HG02884 (cell line): Measurements from ENCODE around the gene PTPRQ.

ENCODE experiments used
- ATAC-seq: cut with Tn5 transposase; IDR thresholded peaks from one replicate; pipeline ENCODE4 v1.9.1; 2021; ENCODE audit warnings: mild to moderate bottlenecking, moderate library complexity; ENCODE audit not compliant: unreplicated experiment

The PTPRQ gene

DNA sequence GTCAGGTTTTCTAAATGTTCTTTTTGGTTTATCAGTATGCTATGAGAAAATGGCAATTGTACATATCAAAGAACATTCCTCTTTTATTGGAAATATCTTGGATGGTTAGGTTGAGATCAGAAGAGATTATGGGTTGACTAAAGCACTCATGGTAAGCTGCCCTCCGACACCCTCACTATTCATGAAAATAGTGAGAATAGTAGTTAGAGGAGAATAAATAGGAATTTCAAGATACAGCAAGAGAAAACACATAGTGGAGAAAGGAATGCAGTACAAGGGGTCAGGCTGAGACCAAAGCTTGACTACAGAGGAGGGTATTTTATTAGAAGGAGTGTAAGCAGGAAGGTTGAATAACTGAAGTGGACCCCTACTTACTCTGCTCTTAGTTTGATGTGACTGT, 112.5 kb downstream of the PTPRQ start:
- no peak for ATAC-seq

DNA sequence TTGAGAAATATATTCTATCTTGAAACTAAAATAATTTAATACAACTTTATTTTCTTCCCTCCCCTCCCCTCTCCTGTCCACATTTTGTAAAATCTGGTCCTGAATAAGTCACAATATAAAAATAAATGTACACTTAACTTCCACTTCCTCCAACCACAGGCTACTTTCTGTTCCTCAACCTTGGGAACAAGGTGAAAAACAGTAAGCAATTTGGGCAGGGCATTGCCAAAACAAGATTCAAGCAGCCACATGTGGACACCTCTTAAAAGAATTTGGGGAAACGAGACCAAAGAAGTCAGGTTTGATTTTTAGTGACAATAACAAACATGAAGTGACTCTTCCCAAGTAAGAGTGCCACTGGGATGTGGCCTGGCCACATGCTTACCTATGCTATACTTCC, 115.7 kb downstream of the PTPRQ start:
- no peak for ATAC-seq

GRCh38 chr12:80565271-80565670, 121.2 kb downstream of the PTPRQ start:
- ATAC-seq = no peak

DNA sequence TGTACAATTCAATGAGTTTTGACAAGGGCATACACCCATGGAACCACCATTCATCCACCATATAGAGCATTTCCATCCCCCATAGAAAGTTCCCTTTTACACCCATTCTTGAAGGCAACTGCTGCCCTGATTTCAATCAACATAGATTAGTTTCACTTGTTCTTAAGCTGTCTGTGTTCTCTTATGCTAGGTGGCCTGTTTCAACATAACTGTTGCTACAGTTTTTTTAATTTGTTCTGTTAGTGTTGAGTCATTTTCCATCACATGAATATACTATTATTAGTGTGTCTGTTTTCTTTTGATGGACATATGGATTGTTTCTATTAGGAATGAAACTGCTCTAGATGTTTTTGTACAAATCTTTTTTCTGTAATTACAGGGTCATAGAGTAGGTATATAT, 123.4 kb downstream of the PTPRQ start:
- ATAC-seq = no peak

DNA sequence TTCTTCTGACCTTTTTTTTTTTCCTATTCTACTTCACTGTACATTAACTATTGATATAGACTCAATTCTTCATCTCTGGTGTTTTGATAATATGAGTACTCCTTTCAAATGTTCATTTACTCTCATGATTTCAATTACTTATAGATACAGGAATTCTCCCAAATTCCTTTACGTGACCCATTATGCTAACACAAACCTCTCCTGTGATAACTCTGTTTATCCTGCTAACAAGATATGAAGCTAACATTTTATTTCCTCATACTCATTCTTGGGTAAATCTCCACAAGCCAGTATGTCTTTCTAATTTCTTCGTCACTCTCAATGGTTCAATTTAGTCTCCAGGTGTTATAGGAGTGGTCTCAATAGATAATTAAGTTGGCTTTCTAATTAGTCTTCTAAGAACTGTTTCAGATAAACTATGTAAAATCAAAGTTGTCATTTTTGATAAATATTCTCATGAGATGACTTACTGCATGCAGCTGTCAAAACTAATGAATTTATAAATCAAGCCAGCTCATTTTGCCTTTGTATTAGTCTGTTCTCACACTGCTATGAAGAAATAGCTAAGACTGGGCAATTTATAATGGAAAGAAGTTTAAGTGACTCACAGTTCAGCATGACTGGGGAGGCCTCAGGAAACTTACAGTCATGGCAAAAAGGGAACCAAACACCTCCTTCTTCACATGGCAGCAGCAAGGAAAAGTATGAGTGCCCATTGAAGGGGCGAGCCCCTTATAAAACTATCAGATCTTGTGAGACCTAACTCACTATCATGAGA, 132.8 kb downstream of the PTPRQ start:
- ATAC-seq = no peak

GRCh38 chr12:80580254-80580653, 136.2 kb downstream of the PTPRQ start:
- no peak for ATAC-seq

GRCh38 chr12:80581783-80582182, 137.7 kb downstream of the PTPRQ start:
- ATAC-seq = no peak

DNA sequence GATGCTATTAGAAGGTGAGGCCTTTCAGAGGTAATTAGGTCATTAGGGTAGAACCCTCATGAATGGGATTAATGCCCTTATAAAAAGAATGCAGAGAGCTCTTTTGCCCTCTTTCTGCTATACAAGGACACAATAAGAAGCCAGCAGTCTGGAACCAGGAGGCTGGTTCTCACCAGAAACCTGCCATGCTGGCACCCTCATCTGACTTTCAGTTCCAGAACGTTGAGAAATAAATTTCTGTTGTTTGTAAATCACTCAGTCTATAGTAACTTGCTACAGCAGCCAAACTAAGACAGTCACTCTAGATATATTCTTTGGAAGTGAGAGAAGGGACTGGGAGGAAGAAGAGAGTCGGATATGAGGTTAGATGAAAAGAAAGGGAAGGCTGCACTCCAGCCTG, 138.4 kb downstream of the PTPRQ start:
- no peak for ATAC-seq

- no peak for ATAC-seq
These were observed 145.0 kb downstream of the PTPRQ start for GRCh38 chr12:80589077-80589476.

- no peak for ATAC-seq
These were observed 146.1 kb downstream of the PTPRQ start for GRCh38 chr12:80590085-80590484.

DNA sequence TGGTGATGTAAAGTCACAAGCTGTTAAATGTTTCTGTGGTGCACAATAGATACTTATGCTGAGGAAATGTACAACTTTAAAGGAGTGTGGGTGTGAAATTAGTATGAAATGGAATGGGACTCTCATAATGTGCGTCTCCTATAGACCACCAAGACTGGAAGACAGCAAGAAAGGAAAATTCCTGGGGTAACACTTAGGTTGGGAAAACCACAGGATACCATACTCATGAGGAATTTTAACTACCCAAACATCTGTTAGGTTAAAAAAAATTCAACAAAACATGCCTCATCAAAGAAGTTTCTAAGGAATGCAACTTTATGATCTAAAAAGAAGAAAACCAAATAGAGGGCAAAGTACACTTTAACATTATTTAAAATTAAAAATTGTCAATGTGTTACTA, 149.7 kb downstream of the PTPRQ start:
- ATAC-seq = no peak

- ATAC-seq = no peak
These were observed 152.5 kb downstream of the PTPRQ start for GRCh38 chr12:80596509-80596908.

DNA sequence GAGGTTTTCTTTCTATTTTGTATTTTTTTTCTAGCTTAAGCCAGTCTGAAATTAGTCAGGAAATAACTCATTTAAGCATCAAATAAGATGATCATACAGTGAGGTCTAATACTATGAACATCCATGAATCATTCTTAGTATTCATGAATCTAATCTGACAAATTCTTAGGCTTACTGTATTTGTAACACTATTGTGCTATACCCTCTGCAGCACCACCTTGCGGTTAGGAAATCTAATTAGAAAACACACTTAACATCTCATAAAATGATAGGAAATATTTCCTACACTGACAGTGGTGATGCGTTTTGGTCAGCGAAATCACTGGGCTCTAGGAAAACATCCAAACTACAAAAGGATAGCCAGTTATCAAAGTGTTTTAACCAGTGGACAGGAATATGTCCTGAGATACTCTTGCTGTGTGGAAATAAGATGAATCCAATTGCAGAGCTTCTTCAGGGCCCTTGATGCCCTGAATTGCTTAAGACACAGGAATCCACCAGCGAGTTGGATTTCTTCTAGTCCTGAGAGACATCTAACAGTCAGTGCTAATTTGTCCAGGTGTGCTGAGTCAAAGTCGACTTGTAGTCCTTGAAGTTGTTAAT, 154.1 kb downstream of the PTPRQ start:
- ATAC-seq = no peak

- no peak for ATAC-seq
These were observed 158.4 kb downstream of the PTPRQ start for GRCh38 chr12:80602455-80602854.

- ATAC-seq = no peak
These were observed 163.5 kb downstream of the PTPRQ start for GRCh38 chr12:80607361-80608135.

GRCh38 chr12:80617733-80618132, 173.7 kb downstream of the PTPRQ start:
- ATAC-seq = no peak

DNA sequence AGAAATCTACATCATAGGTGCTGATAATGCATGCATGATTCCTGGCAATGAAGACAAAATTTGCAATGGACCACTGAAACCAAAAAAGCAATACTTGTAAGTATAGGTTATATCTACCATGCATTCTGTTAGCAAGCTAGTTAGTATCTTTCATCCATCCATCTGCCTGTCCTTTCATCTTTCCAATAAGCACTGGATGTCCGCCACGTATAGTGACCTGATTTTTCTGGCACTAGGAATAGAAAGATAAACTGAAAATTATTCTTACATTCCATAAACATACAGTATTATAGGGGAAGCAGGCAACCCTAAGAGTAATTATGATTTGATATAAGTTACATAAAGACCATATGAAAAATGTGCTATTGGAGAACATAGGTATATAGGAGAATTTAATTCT, 176.2 kb downstream of the PTPRQ start:
- ATAC-seq = no peak

GRCh38 chr12:80622271-80622670, 178.2 kb downstream of the PTPRQ start:
- no peak for ATAC-seq

GRCh38 chr12:80625051-80625450, 181.0 kb downstream of the PTPRQ start:
- no peak for ATAC-seq

DNA sequence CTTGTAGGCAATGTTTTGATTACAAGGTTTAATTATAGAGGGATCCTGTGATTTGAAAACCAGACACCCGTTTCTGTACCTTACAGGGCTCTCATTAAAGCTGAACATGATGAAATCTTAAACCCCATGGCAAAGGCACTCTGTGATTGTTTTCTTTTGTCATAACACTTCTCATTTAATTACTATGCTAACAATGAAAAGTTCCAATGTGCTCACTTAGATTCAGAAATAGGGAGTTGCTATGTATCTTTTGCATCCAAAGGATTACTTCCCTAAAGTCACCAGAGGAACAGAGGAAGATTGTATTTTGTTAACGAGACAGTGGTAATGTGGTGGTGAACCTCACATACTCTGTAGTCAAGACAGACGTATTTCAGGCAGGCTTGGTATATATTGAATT, 181.9 kb downstream of the PTPRQ start:
- no peak for ATAC-seq

DNA sequence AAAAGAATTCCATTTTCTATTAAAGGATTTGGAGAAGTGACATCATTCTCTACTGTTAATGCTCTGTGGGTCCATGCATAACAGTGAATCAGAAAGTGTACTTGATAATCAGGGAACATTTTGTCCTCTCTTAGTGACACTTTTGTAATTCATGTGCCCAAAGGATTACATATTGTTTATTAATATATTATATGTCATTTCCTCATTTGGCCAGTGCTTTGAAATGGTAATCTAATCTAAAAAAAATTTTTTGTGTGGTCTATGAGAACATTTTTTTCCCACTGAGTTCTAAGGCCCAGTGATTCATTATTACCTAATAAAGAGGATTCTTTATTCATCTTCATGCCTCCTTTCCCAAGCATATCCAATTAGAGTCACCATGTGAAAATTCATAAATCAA, 183.7 kb downstream of the PTPRQ start:
- ATAC-seq = no peak

DNA sequence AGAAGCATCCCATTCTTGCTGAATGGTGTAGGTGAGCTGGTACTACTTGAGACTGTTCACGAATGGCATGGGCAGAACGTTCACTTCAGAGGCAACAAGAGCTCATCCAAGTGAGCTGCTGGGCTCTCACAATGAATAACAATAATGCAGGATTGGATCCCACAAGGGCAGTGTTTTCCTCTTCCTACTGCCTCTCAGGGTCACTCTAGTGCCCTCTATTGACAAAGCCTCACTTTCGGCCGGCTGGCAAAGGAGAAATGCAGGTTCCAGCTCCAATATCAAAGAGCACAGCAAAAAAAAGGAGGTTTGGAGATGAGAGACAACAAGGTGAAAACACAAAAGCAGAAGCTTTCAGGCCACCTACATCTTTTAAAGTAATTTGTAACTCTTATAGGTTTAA, 188.8 kb downstream of the PTPRQ start:
- ATAC-seq = no peak
